Adrenal gland (tissue), 12 donors: ENCODE measurements around the gene ASB10. TPM values are rescaled to one million over a fixed set of nuclear protein-coding genes. Genes with fewer than 3 reads are reported as not detected.

Experiments used
- DNase-seq, 7 donors: peaks; one replicate each; pipeline ENCODE4 v3.0.0-alpha.2; 2019 to 2020
- H3K27ac ChIP-seq, 5 donors: fragments of 200-600 bp; sonication (generic) in 4 of 5; 1 replicate in 3 of 5; 2 replicates in 2 of 5; pipeline versions ENCODE4 v1.5.1 to v1.8.0; 2016 to 2020; ENCODE audit warnings: mild to moderate bottlenecking in 1 of 5
- H3K27me3 ChIP-seq: fragments of 200-600 bp; 2 replicates; pipeline ENCODE4 v1.8.0; 2021
- H3K36me3 ChIP-seq, 2 donors: fragments of 200-600 bp; replicated peaks in 1 of 2; 1 replicate in 1 of 2; 2 replicates in 1 of 2; pipeline versions ENCODE4 v1.5.1 to v1.8.0; 2018 to 2022
- H3K4me1 ChIP-seq, 2 donors: fragments of 200-600 bp; replicated peaks in 1 of 2; 1 replicate in 1 of 2; 2 replicates in 1 of 2; pipeline versions ENCODE4 v1.5.1 to v1.8.0; 2018 to 2021
- H3K4me3 ChIP-seq, 4 donors: fragments of 200-600 bp; sonication (generic) in 3 of 4; one replicate each; pipeline ENCODE4 v1.5.1; 2016 to 2018
- H3K9me3 ChIP-seq, 3 donors: fragments of 200-600 bp; sonication (generic) in 1 of 3; replicated peaks in 1 of 3; 1 replicate in 2 of 3; 2 replicates in 1 of 3; pipeline versions ENCODE4 v1.5.1 to v1.8.0; 2016 to 2021
- CTCF ChIP-seq, 6 experiments: fragments of 450-650 bp in 4 of 6; fragments of 200-600 bp in 2 of 6; sonication (generic) in 1 of 6; IDR thresholded peaks; 1 replicate in 5 of 6; 2 replicates in 1 of 6; pipeline versions ENCODE4 v1.5.1 to v1.8.0; 2016 to 2021; ENCODE audit warnings: antibody characterized with exemption in 6 of 6, mild to moderate bottlenecking in 2 of 6, moderate library complexity in 1 of 6
- POLR2A ChIP-seq, 2 donors: fragments of 450-650 bp; IDR thresholded peaks; one replicate each; pipeline ENCODE4 v1.6.1; 2017; ENCODE audit warnings: antibody characterized with exemption in 2 of 2, mild to moderate bottlenecking in 2 of 2, moderate library complexity in 1 of 2
- WGBS, 4 donors: extraction: QIAGEN DNeasy Blood & Tissue Kit in 2 of 4; methylation state at CpG; one replicate each; pipeline versions ENCODE4 v1.1.5 to v1.1.7; 2013 to 2017; 5-methylcytosine and 5-hydroxymethylcytosine counted together
- intact Hi-C, 2 donors: fragments of 100-400 bp; cut with DNase I; formaldehyde crosslinking; loops; one replicate each; pipeline versions ENCODE4 v1.14.1 to v1.15.0; 2022 to 2023
- polyA plus RNA-seq, 3 donors: library from polyadenylated mRNA; stranded (reverse); fragments of 200-250 nt in 2 of 3; fragments of 350-450 nt in 1 of 3; fragmentation: Illumina TruSeq in 1 of 3; extraction: RNeasy Lipid Tissue Mini Kit (QIAGEN cat#74804) in 1 of 3; gene quantifications; one replicate each; pipeline ENCODE4 v1.2.3, GENCODE V29; 2013 to 2014
- total RNA-seq, 9 donors: library from RNA; depleted of rRNA in 4 of 9; stranded (reverse); fragments of >200 nt in 4 of 9; fragments of 120-200 nt in 1 of 9; fragmentation: NEBNext Ultra II Directional in 1 of 9; extraction: Animal tissue kit (Norgen Biotek cat#: 25700) in 1 of 9; gene quantifications; one replicate each; pipeline versions ENCODE4 v1.1.0 to v1.2.4, GENCODE V29; 2013 to 2023
- donor health status: healthy with polysubstance abuse.
- donor health status: Bipolar disorder and iron deficiency.
- donor health status: DM: yes; HTN: yes; CAD: no.
- donor health status: DM: no; HTN: no; CAD: no.
- donor health status: DM: no; HTN: no; CAD: no.
- donor health status: DM: yes; HTN: yes; CAD: no.

ASB10 gene
- total and polyA plus RNA-seq, 12 donors = not detected

- Histone ChIP-seq H3K4me3 (no peak overlapping the region), H3K36me3 (peaks cover 0 to 74% of the 10 kb centered on the region in 2 donors), H3K4me1 (no peaks in the 10 kb centered on the region), H3K27me3 (no peaks in the 10 kb centered on the region), H3K27ac (no peak overlapping the region), H3K9me3 (no peaks in the 10 kb centered on the region)
- no peak for DNase-seq
- TF ChIP-seq CTCF (IDR thresholded peaks at IDR 0.05) (no peak), POLR2A (IDR thresholded peaks at IDR 0.05) (no peak)
- intact Hi-C loops = no loop called here
- WGBS, 4 donors = 77 to 85% (median 82%) methylated on average over 13 to 19 of the region's 19 CpGs
Observed at GRCh38 chr7:151131592-151132293, 55.3 kb downstream of the ASB10 start.

- intact Hi-C loops = no loop called here
- Histone ChIP-seq H3K4me3 (no peak overlapping the region), H3K36me3 (peaks cover 0 to 72% of the 10 kb centered on the region in 2 donors), H3K9me3 (no peaks in the 10 kb centered on the region), H3K4me1 (no peaks in the 10 kb centered on the region), H3K27ac (no peak overlapping the region), H3K27me3 (no peaks in the 10 kb centered on the region)
- no peak for TF ChIP-seq POLR2A (IDR thresholded peaks at IDR 0.05)
- TF ChIP-seq CTCF (IDR thresholded peaks at IDR 0.05) = no peak
- DNase-seq = no peak
- WGBS, 4 donors = 87 to 93% (median 89%) methylated on average over 13 of the region's 13 CpGs
Observed at GRCh38 chr7:151131224-151131591, 55.8 kb downstream of the ASB10 start.

GRCh38 chr7:151130741-151131157 is 56.3 kb downstream of the ASB10 start:
- Histone ChIP-seq H3K4me1 (no peaks in the 10 kb centered on the region), H3K27ac (no peak overlapping the region), H3K4me3 (no peak overlapping the region), H3K27me3 (no peaks in the 10 kb centered on the region), H3K36me3 (peaks cover 0 to 67% of the 10 kb centered on the region in 2 donors), H3K9me3 (no peaks in the 10 kb centered on the region)
- intact Hi-C loops = no loop called here
- 91 to 94% (median 93%) methylated on average over 17 of the region's 17 CpGs for WGBS, 4 donors
- TF ChIP-seq POLR2A (IDR thresholded peaks at IDR 0.05) (no peak), CTCF (IDR thresholded peaks at IDR 0.05) (no peak)
- DNase-seq = no peak

GRCh38 chr7:151129960-151130591 is 57.0 kb downstream of the ASB10 start:
- H3K4me1 ChIP-seq = peaks cover 0 to 5% of the 10 kb centered on the region in 2 donors
- H3K9me3 ChIP-seq = no peaks in the 10 kb centered on the region
- H3K4me3 ChIP-seq = no peak overlapping the region
- H3K27ac ChIP-seq = no peak overlapping the region
- 95 to 97% (median 96%) methylated on average over 5 to 9 of the region's 9 CpGs for WGBS, 4 donors
- intact Hi-C loops = loop anchor here (10.0 kb wide), 1 partner anchor 175 kb away; no protein-coding TSS in a partner anchor
- no peaks in the 10 kb centered on the region for H3K27me3 ChIP-seq
- DNase-seq = no peak
- peaks cover 0 to 62% of the 10 kb centered on the region in 2 donors for H3K36me3 ChIP-seq
- TF ChIP-seq CTCF (IDR thresholded peaks at IDR 0.05) (no peak), POLR2A (IDR thresholded peaks at IDR 0.05) (no peak)
